ENCODE data around the gene ADORA3. TPM values are rescaled to one million over a fixed set of nuclear protein-coding genes. Genes with fewer than 3 reads are reported as not detected.

ADORA3 gene
- total and polyA plus RNA-seq, 10 of the 15 experiments (the other 5 are each of a cell fraction or from before 2014, with no cell fraction given) = 0.14 to 0.29 (median 0.18) TPM; not detected in 2

DNA sequence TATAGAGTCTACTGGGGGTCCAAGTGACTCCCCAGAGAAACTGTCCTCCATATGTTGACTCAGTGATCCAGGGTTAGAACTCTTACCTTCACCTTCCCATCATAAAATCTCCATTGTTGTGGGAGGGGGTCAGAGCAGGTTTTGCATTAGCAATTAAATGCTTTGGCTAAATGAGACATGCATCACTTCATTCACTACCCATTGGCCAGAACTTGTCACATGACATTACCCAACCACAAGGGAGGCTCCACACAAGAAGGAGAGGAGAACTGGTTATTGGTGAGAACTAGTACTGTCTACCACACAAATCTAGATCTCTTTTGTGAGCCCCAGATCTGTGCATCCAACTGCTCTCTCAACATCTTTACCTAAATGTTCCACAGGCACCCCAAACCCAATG lies 33.9 kb downstream of the ADORA3 start:
- DNase-seq (ENCODE audit: low read depth, low spot score) (no peak), ATAC-seq (no peak), FAIRE-seq (no peak)
- Histone ChIP-seq H2AFZ (ENCODE audit: control insufficient read depth, low read depth, low read length) (no peak overlapping the region), H3K9me3 (replicated peaks; ENCODE audit: control insufficient read depth, insufficient read depth, low read length) (no peaks in the 10 kb centered on the region; the same call in 2 of the 3 replicates), H3K4me3 (no peak overlapping the region), H3K9ac (ENCODE audit: control insufficient read depth, insufficient read depth, low read length) (no peak overlapping the region), H3K27ac (ENCODE audit: control insufficient read depth, insufficient read depth) (no peak overlapping the region), H4K20me1 (ENCODE audit: control insufficient read depth, insufficient read depth) (no peaks in the 10 kb centered on the region), H3K4me2 (ENCODE audit: control insufficient read depth, insufficient read depth) (no peak overlapping the region), H3K79me2 (ENCODE audit: control insufficient read depth, insufficient read depth, low read length) (no peaks in the 10 kb centered on the region), H3K27me3 (replicated peaks in 1 of 2; ENCODE audit: control insufficient read depth in 2 of 2, insufficient read depth in 2 of 2, low read length in 1 of 2) (no peaks in the 10 kb centered on the region), H3K4me1 (ENCODE audit: control insufficient read depth, insufficient read depth, low read length) (peaks cover 12% of the 10 kb centered on the region), H3K36me3 (ENCODE audit: control insufficient read depth in 2 of 2, insufficient read depth in 2 of 2, low read length in 1 of 2) (0 out of 4 replicates have a peak, but pooled peaks cover 0 to 8% of the 10 kb centered on the region in 2 experiments)
- TF ChIP-seq KLF5 (IDR thresholded peaks at IDR 0.05; ENCODE audit: partially characterized antibody) = no peak
- peak; percentile 76 for TF ChIP-seq NFYB (IDR thresholded peaks at IDR 0.05; ENCODE audit: insufficient read depth, low read depth, low read length)
- in situ Hi-C loops (cut with MboI) = no loop called here
- no TSS peak for BruUV-seq (replicated peaks)
- ChIA-PET POLR2A (interaction anchor here (1.1 kb wide), 1 partner anchor 10 kb away, joined by 3 read pairs; no protein-coding TSS in a partner anchor), RAD21 (ENCODE audit: unreplicated experiment) (no interaction called here), SMC1A (ENCODE audit: uncharacterized antibody, unreplicated experiment) (no interaction called here), CTCF (interaction anchor here (1.5 to 2.1 kb wide), 2 partner anchors 11 to 38 kb away, joined by 5 to 6 read pairs; no protein-coding TSS in a partner anchor)
- intact Hi-C loops (cut with micrococcal nuclease; ENCODE audit: unreplicated experiment) = loop anchor here (2.0 kb wide), 1 partner anchor 15 kb away; no protein-coding TSS in a partner anchor

DNA sequence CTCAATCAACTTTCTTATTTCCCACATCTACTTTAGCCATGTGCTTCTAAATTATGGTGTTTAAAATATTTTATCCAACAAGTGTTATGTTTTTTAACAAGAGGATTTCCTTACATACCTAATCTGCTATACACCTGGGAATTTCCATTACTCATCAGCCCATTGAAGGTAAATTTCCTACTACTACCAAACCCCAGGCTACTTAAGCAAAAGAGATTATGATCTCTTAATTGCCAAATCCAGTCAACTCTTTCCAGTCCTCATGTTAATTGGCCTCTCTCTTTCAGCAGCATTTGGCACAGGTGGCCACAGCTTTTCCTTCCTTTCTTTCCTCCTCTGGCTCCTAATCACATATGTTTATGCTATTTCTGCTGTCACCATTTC lies 34.7 kb downstream of the ADORA3 start:
- no peak for DNase-seq (ENCODE audit: low read depth, low spot score)
- intact Hi-C loops (cut with micrococcal nuclease; ENCODE audit: unreplicated experiment) = loop anchor here (2.0 kb wide), 1 partner anchor 14 kb away; no protein-coding TSS in a partner anchor
- ChIA-PET CTCF (interaction anchor here (1.5 to 2.1 kb wide), 2 partner anchors 12 to 39 kb away, joined by 5 to 6 read pairs; no protein-coding TSS in a partner anchor), POLR2A (interaction anchor here (1.1 kb wide), 2 partner anchors 11 to 39 kb away, joined by 3 read pairs; no protein-coding TSS in a partner anchor), RAD21 (ENCODE audit: unreplicated experiment) (no interaction called here), SMC1A (ENCODE audit: uncharacterized antibody, unreplicated experiment) (no interaction called here)
- in situ Hi-C loops (cut with MboI) = no loop called here
- Histone ChIP-seq H3K79me2 (ENCODE audit: control insufficient read depth, insufficient read depth, low read length) (no peaks in the 10 kb centered on the region), H3K9me3 (replicated peaks; ENCODE audit: control insufficient read depth, insufficient read depth, low read length) (no peaks in the 10 kb centered on the region; the same call in 2 of the 3 replicates), H3K9ac (ENCODE audit: control insufficient read depth, insufficient read depth, low read length) (no peak overlapping the region), H2AFZ (ENCODE audit: control insufficient read depth, low read depth, low read length) (no peak overlapping the region), H3K27me3 (replicated peaks in 1 of 2; ENCODE audit: control insufficient read depth in 2 of 2, insufficient read depth in 2 of 2, low read length in 1 of 2) (no peaks in the 10 kb centered on the region), H3K4me3 (no peak overlapping the region), H4K20me1 (ENCODE audit: control insufficient read depth, insufficient read depth) (no peaks in the 10 kb centered on the region), H3K4me1 (ENCODE audit: control insufficient read depth, insufficient read depth, low read length) (peaks cover 12% of the 10 kb centered on the region), H3K36me3 (ENCODE audit: control insufficient read depth in 2 of 2, insufficient read depth in 2 of 2, low read length in 1 of 2) (0 out of 4 replicates have a peak, but pooled peaks cover 0 to 8% of the 10 kb centered on the region in 2 experiments), H3K4me2 (ENCODE audit: control insufficient read depth, insufficient read depth) (no peak overlapping the region), H3K27ac (ENCODE audit: control insufficient read depth, insufficient read depth) (no peak overlapping the region)
- BruUV-seq (replicated peaks) = no TSS peak
- FAIRE-seq = no peak
- no peak for TF ChIP-seq BRCA1 (IDR thresholded peaks at IDR 0.05; ENCODE audit: low read depth, low read length)
- TF ChIP-seq, protein P1, sequence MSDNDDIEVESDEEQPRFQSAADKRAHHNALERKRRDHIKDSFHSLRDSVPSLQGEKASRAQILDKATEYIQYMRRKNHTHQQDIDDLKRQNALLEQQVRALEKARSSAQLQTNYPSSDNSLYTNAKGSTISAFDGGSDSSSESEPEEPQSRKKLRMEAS (IDR thresholded peaks at IDR 0.05; ENCODE audit: low read depth, low read length) = no peak
- TF ChIP-seq ZZZ3 (IDR thresholded peaks at IDR 0.05; ENCODE audit: control insufficient read depth, insufficient read length, low read depth) = no peak
- no peak for ATAC-seq
